GM21390 (cell line): ENCODE measurements around the gene NPC2.
"Not testable (repeated sequence)": the region's sequence is repeated elsewhere in the genome, so short reads cannot be mapped to it uniquely, and the experiment has no call there.

Experiments
- ATAC-seq: cut with Tn5 transposase; IDR thresholded peaks from one replicate; pipeline ENCODE4 v1.9.1; 2021; ENCODE audit not compliant: unreplicated experiment

Gene NPC2

DNA sequence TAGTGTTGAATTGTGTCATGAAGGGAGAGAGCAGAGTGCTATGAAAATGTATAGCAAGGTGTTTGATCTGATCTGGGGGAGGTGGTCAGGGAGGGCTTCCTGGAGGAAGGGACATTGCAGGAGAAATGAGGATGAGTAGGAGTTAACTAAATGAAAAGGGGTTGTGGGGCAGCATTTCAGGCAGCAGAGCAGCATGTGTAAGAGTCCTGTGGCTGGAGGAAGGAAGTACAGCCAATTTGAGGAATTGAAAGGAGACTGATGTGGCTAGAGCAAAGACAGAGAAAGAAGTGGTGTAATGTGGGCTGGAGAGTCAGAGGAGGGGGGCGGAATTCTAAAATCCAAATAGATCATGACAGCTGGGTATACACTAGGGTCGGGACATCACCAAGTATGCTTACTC is 20.5 kb downstream of the NPC2 start:
- ATAC-seq: no peak

DNA sequence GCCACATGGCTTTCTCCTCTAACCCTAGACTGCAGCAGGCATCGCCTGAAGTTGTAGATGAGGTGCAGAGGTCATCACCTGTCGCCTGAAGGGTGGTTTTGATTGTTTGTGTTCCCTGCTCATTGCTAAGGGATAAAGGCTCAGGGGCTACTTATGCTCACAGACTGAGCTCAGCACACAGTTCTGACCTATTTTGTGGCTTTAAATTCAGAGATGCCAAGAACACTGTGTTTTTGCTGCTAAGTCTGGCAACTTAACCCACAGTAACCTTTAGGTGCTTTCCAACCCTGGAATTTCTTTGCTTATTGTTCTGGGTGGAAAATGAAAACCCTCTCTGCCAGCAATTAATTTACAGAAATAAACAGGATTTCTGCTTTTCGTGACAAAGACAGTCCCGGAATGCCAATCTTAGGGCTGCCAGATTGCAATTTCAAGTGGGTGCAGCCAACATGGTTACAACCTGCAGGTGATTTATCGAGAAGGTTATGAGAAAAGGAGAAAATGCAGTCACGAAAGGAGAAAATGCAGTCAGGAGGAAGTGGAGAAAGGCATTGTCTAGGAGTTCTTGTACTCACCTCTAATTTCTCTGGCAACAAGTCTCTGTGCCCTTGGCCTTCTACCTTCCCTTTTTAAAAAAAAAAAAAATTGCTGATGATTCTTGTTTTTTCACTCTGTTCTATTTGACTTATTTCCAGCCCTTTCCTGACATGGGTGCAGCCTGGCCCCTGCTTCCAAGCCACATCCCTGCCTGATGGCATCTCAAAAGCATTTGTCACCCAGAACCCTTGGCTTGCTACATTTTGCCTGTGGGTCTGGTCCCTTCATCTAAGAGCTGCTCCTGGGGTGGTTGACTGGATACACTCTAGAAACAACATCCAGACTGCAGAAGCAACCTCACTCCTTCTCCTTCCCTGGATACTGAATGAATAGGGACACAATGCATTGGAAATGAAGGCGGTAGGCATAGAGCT is 23.3 kb downstream of the NPC2 start:
- no peak for ATAC-seq

DNA sequence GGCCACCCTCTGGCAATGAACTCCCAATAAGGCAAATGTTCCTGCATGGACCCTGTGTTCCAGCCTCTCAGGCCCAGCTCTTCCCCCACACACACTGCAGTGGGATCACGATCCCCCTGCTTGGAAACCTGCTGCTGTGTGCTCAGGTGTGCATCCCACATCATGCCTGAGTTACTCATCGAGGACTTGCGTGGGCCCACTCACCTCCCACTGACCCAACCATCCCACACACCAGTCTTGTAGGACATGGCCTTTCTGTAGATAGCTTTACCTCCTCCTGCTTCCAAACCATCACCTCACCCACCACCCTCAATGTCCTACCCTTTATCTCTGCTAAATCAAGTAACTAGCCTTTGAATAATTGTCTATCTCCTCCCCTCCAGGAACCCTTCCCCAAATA is 24.6 kb downstream of the NPC2 start:
- ATAC-seq: no peak

DNA sequence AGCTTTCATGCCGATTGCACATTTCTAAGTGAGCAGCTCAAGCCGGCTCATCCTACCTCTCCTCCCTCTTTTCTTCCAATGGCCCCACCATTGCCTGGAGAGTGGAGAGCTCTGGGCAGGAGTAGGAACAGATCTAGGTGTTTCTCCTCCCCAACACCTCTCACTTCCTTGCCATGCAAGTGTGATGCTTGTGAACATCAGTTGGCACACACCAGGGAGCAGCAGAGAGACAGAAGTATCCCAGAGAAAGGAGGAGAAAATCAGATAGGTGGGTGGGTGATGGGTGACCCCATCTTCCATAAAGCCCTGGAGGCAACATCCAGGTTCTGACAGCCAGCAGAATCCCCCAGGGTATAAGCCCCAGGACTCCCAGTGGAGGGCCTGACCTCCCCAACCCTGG is 27.8 kb downstream of the NPC2 start:
- ATAC-seq: no peak

DNA sequence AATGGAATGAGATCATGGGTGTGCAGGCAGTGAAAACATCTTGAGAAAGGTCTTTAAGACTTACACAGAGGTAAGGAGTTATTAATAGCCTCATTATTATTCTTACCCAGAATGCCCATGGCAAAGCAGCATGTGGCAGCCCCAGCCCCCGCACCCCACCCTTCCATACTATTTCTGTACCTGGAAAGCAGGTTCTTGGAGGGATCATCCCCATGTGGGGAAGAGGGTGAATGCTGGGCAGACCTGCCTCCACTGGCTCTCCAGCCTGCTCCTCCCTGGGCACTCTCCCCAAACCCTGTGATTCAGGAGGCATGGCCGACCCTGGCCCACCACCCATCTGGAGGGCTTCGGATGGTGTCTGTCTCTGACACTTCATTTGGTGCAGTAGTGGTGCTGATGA is 28.3 kb downstream of the NPC2 start:
- ATAC-seq: no peak

DNA sequence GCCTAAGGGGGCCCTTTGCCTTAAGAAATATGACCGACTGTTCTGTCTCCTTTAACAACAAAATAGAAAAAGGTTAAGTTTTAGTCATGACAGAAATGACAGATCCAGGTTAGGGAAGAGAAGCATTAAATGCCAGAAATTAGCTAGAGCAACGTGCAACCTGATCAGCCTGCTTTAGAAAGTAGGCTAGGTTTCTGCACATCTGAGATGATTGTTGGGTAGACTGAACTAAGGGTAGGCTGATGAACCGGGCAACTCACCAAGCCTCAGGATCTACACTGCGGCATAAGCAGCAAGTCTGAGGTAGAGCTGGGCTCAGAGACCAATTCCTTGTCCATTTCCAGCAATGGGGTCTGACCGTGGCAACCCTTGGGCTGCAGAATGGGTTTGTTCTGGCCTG is 29.4 kb downstream of the NPC2 start:
- no peak for ATAC-seq

DNA sequence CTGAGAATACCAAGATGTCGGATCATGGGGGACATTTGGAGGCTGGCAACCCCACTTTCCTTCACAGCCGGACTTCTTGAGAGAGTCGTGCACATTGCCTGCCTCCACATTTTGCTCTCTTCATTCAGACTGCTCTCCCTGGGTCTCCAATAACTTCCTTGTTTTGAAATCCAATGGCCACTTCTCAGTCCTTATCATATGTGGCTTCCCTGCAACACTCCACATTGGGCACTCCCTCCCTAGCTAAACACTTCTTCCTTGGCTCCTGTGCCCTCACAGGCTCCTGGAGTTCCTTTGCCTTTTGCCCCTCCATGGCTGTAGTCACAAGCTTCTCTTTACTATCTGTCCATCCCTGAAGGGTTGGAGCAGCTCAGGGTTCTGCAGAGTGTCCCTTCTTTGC is 30.1 kb downstream of the NPC2 start:
- no peak for ATAC-seq

DNA sequence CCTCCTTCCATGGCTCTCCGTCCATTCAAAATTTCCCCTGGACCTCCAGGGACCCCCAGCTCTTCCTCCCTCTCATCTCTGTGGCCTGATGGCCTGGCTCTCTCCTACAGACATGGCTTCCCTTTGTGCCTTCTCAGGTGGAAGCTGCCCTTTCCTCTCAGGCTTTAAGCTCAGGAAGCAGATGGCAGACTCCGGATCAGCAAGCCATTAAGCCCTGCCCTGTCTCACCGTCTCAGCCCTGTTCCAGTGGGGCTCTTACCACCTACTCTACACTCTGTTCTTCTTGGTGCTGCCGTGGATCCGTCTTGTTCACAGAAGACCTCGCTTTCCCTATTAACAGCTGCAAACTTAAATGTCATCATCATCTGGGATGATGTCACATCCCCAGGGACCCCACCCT is 33.1 kb downstream of the NPC2 start:
- no peak for ATAC-seq

DNA sequence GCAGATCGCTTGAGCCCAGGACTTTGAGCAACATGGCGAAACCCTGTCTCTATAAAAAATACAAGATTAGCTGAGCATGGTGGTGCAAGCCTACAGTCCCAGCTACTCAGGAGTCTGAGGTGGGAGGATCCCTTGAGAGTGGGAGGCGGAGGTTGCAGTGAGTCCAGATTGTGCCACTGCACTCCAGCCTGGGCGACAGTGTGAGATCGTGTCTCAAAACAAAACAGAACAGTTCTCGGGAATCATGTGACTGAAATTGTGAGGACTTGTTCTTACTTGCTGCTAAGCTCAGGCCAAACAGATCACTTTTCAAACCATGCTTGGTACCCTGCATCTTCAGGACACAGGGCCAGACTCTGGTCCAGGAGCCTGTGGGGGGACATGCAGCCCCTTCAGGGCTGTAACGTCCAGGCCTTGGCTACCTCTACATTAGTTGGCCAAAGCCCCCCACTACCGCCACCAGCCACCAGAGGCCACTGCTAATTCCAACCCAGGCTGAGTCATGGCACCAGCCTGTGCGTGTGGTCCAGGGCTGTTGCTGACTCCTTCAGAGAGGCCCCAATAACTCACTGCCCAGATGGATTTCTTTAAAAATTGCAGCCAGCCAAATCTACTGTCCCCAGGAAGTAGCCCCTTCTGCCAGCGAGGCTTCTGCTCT is 33.7 kb downstream of the NPC2 start:
- no peak for ATAC-seq

DNA sequence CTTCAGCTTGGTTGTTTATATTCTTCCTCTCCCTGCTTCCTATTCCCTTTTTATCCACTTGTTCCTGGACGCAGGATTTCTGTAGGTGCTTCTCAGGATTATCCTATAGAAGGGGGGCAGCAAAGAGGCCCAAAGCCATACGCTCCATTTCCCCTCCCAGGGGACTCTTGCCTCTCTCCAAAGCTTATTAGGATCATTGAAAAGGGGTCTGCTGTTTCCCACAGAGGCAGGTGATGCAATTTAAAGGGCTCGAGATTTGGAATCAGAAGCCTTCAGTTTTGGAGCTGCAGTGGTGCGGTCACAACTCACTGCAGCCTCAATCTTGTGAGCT is 35.6 kb downstream of the NPC2 start:
- no peak for ATAC-seq

DNA sequence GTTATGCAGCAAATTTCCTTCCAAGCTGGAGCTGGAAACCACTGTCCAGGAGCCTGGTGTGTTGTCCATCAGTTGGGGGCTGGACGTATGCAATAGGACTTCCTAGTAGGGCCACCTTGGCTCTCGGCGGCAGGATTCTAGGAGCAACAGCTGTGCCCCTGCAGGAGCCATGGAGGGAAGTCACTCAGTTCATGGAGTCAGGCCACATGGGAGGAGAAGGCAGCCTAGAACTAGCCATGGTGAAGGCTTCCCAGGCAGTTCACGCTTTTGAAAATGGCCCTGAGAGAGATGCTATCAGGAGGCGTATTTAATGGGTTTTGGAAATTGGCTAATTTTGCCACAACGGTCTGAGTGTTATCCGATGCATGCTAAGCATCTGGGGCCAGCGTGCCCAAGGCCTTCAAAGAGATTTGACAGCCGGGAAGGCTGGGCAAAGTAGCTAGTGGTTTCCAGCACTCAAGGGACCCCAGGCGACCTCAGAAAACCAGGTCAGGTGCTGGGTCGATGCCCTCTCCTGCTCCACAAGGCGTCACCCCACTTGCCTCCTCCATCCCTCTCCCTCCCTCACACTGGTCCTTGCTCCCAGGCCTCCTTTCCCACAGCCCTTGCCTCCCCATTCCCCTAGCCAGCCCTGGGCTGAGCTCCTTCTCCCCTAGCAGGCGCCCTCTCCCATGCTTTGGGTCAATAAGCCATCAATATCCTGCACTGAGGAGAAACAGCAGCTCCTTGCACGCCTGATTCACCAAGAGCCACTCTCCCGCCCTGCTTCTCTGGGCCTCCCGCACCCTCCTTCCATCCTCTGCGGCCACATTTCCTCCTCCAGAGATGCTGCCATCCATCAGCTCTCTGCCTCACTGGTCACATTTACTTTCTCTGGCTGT is 36.2 kb downstream of the NPC2 start:
- no peak for ATAC-seq

DNA sequence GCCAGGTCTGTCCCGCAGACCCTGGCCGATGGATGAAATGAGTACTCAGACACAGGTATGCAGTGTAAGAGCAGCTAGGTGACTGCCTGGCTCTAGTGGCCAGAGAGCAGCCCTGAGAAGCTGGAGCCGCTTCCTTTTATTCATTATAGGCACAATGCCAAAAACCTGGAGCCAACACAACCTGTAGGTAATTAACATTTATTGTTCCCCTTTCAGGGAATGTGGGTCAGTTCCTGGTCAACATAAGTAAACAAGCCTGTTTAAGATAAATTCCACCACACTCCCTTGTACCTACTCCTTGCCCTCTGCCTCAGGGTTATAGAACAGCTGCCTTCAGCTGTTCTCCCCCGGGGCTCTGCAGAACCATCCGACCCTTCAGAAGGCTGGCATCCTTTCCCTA is 38.7 kb downstream of the NPC2 start:
- not testable (repeated sequence) for ATAC-seq

DNA sequence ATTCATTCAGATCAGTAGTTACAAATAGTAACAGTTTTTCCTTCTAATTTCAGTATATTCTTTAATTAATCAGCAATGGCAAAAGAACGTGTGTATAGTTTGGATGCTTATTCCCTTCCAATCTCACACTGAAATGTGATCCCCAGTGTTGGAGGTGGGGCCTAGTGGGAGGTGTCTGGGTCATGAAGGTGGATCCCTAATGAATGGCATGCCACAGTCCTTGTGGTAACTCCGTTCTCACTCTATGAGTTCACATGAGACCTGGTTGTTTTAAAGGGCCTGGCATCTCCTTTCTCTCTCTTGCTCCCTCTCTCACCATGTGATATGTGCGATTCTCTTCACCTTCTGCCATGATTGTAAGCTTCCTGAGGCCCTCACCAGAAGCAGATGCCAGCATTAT is 48.2 kb downstream of the NPC2 start:
- ATAC-seq: no peak

DNA sequence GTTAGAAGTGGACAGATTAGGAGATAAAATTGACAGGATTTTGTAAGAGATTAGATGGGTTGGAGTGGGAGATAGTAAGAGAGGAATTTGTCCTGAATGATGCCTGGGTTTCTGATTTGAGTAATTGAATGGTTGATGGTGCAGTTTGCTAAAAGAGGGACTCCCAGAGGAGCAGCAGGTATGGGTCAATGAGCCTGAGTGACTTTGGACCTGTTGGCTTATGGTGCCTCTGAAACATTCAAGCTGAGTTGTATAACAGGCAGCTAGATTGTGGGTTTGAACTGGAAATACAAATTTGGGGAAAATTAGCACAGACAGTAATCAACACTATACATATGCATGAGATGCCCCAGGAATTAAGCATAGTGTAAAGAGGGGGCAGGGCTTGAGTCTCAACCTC is 50.3 kb downstream of the NPC2 start:
- no peak for ATAC-seq

DNA sequence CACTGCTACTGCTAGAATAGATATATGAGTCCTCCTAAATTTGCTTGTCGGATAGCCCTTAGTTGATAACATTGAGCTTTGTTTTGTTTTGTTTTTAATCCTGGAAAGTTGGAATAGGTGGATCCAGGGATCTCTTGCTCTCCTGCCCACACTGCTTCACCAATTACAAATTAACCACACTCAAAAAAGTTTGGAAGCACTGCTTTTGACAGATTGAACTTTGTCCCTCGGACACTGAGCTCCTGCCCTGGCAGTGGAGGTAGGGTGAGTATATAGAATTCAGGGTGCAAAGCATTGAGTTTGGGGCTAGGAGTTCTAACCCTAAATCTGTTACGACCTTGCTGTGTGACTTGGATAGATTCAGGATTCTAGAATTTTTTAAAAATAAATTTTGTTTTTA is 52.0 kb downstream of the NPC2 start:
- no peak for ATAC-seq

DNA sequence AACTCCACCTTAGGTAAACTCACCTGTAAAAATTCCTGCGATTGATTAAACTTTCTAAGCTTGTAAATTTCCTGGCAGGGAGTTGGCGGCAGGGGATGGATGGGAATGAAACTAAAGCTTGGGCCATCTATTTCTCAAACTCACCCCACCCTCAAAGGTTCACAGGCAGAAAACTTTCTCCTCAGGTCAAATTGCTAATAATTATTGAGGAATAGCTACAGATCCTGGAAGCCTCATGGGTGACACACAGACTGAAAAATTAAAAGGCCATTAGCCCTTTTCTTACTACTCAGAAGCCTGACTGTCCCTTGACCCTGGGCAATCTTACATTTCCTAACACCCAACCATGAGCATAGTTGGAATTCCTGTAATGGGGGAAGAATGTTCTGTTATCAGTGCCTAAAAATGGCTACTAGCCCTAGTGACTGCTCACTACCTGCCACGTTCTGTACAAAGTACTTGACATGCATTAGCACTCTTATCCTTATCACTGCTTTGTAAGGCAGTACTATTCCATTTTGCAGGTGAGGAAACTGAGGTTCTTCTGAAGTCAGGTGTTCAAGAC is 54.7 kb downstream of the NPC2 start:
- no peak for ATAC-seq

DNA sequence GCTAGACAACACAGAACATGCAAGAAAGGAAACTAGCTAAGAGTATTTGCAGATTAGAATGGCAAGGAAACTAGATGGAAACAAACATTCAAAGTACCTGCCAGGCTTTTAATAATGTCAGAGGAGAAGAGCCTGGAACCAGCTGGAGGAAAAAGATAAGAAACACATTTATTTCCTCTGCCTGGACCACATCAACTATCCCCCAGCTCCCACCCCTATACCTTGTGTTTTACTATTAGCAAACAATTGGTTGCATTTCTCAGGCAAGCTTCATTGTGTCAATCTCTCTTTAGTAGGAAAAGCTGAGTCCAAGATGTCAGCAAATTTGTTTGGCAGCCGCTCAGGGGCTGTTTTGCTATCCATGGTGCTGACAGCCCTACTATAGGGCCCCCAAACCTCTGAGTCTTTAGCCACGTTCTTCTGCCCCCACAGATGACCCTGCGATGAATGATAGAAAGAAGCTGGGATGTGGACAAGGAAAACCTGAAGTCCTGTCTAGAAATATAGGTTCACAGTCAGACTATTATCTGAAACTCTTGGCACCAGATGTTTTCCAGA is 55.5 kb downstream of the NPC2 start:
- ATAC-seq: no peak

DNA sequence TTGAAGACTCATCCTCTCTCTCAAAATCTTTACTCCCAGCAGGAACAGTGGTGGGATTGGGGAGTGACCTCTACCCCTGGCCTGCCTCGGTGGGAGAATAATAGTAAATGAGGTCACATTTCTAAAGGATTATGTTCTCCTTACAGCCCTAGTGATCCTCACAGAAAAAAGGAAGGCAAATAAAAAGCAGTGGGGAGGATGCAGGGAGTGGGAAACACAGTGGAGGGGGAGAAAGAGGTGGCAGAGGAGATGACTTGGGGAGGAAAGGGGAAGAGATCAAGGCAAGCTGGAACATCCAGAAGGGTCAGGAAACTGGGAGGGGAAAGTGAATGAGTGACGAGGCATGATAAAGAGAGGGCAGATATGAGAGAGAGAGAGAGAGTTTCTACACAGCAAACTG is 58.8 kb downstream of the NPC2 start:
- no peak for ATAC-seq

DNA sequence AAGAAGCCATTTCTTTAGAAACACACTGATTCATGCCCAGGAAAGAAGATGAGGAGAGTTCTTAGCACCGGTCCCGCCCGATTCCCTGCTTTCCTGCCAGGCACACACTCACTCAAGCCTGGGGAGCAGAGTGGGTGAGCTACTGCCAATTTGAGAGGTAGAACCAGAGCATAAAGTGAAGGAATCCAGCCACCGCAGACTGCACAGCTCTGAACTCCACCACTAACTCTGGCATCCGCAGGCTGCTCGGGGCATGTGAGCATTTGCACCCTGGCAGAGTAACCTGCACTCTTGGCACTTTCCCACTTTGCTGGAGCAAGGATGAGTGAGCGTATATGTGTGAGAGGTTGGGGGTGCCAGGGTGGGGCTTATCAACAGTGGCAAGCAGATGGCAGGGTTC is 63.1 kb downstream of the NPC2 start:
- ATAC-seq: no peak
